Kidney (tissue), 14 donors: ENCODE results near the gene MDM4. TPM values are rescaled to one million over a fixed set of nuclear protein-coding genes. Genes with fewer than 3 reads are reported as not detected.

Experiments
- DNase-seq, 5 donors: peaks; one replicate each; pipeline ENCODE4 v3.0.0-alpha.2; 2013 to 2020
- FAIRE-seq: peaks from 2 replicates; lab custom pipeline; 2012; peaks lifted over from hg19 to GRCh38; lab: Jason Lieb, UNC
- H3K27ac ChIP-seq, 2 donors: one replicate each; pipeline ENCODE4 v1.7.0; 2013; ENCODE audit warnings: low read depth in 2 of 2, low read length in 2 of 2, inconsistent platforms in 1 of 2
- H3K27me3 ChIP-seq: one replicate; pipeline ENCODE4 v1.7.1; 2013; ENCODE audit warnings: low read length, inconsistent platforms; ENCODE audit not compliant: control insufficient read depth, insufficient read depth
- H3K36me3 ChIP-seq, 3 donors: one replicate each; pipeline versions ENCODE4 v1.7.0 to v1.7.1; 2013; ENCODE audit warnings: low read length in 3 of 3, control low read depth in 1 of 3, inconsistent platforms in 1 of 3; ENCODE audit not compliant: insufficient read depth in 3 of 3, control insufficient read depth in 2 of 3
- H3K4me1 ChIP-seq, 3 donors: one replicate each; pipeline versions ENCODE4 v1.7.0 to v1.7.1; 2013; ENCODE audit warnings: low read length in 3 of 3, inconsistent platforms in 1 of 3, low read depth in 1 of 3; ENCODE audit not compliant: control insufficient read depth in 2 of 3, insufficient read depth in 2 of 3
- H3K4me3 ChIP-seq, 3 donors: one replicate each; pipeline versions ENCODE4 v1.7.0 to v1.8.1; 2013; ENCODE audit warnings: low read length in 3 of 3, control low read depth in 1 of 3, inconsistent platforms in 1 of 3
- H3K9ac ChIP-seq, 3 donors: one replicate each; pipeline versions ENCODE4 v1.7.0 to v1.7.1; 2013; ENCODE audit warnings: low read length in 3 of 3, control low read depth in 1 of 3, inconsistent platforms in 1 of 3
- H3K9me3 ChIP-seq, 3 donors: one replicate each; pipeline versions ENCODE4 v1.7.0 to v1.7.1; 2013; ENCODE audit warnings: low read length in 3 of 3, control low read depth in 1 of 3, inconsistent platforms in 1 of 3; ENCODE audit not compliant: control insufficient read depth in 2 of 3, insufficient read depth in 1 of 3
- intact Hi-C: fragments of 100-400 bp; cut with DNase I; formaldehyde crosslinking; loops from one replicate; pipeline ENCODE4 v1.11.1; 2022
- polyA plus RNA-seq: library from polyadenylated mRNA; stranded (reverse); fragments of 350-450 nt; fragmentation: Illumina TruSeq; extraction: RNeasy Lipid Tissue Mini Kit (QIAGEN cat#74804); gene quantifications from one replicate; pipeline ENCODE4 v1.2.3, GENCODE V29; 2014; ENCODE audit warnings: low read depth, low replicate concordance; ENCODE audit not compliant: insufficient read depth
- total RNA-seq: library from RNA; stranded (reverse); fragmentation: NEBNext Ultra II Directional; extraction: Animal tissue kit (Norgen Biotek cat#: 25700); gene quantifications from one replicate; pipeline ENCODE4 v1.2.1, GENCODE V29; 2021
- TF ChIP-seq, protein P1 (sequence below): IDR thresholded peaks from 3 replicates; pipeline ENCODE4 v1.5.1; 2012; ENCODE audit warnings: mild to moderate bottlenecking, moderate library complexity, borderline replicate concordance; ENCODE audit not compliant: insufficient read depth; ENCODE audit errors: extremely low read depth
- donor health status: control.
- donor health status: control.
- donor health status: control.
- donor health status: control.
- donor health status: control.
- donor health status: DM: yes; HTN: yes; CAD: no.
- donor health status: Normal renal cell carcinoma (clear cell type).

Gene MDM4
- total and polyA plus RNA-seq, 2 donors from 2014 or later = 6.3 to 87.9 TPM

DNA sequence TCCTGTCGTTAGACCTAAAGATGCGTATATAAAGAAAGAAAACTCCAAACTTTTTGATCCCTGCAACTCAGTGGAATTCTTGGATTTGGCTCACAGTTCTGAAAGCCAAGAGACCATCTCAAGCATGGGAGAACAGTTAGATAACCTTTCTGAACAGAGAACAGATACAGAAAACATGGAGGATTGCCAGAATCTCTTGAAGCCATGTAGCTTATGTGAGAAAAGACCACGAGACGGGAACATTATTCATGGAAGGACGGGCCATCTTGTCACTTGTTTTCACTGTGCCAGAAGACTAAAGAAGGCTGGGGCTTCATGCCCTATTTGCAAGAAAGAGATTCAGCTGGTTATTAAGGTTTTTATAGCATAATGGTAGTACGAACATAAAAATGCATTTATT is 33.1 kb downstream of the MDM4 start:
- H3K36me3 ChIP-seq = peaks cover 16 to 69% (median 26%) of the 10 kb centered on the region in 3 donors
- no peak for FAIRE-seq
- DNase-seq = no peak

DNA sequence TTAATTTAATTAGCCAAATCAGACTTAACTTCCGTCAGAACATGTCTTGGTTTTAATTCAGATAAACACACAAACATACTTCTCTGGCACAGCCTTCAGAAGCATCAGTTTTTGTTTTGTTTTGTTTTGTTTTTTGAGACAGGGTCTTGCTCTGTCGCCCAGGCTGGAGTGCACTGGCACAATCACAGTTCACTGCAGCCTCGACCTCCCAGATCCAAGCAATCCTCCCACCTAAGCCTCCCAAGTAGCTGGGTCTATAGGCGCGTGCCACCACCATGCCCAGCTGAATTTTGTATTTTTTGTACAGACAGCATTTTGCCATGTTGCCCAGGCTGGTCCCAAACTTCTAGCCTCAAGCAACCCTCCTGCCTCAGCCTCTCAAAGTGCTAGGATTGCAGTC is 34.7 kb downstream of the MDM4 start:
- Histone ChIP-seq H3K36me3 (peaks cover 13 to 62% (median 24%) of the 10 kb centered on the region in 3 donors), H3K9me3 (no peaks in the 10 kb centered on the region), H3K9ac (no peak overlapping the region), H3K27me3 (no peaks in the 10 kb centered on the region), H3K27ac (no peak overlapping the region), H3K4me3 (no peak overlapping the region), H3K4me1 (no peaks in the 10 kb centered on the region)
- intact Hi-C loops = no loop called here
- no peak for FAIRE-seq
- TF ChIP-seq, protein P1, sequence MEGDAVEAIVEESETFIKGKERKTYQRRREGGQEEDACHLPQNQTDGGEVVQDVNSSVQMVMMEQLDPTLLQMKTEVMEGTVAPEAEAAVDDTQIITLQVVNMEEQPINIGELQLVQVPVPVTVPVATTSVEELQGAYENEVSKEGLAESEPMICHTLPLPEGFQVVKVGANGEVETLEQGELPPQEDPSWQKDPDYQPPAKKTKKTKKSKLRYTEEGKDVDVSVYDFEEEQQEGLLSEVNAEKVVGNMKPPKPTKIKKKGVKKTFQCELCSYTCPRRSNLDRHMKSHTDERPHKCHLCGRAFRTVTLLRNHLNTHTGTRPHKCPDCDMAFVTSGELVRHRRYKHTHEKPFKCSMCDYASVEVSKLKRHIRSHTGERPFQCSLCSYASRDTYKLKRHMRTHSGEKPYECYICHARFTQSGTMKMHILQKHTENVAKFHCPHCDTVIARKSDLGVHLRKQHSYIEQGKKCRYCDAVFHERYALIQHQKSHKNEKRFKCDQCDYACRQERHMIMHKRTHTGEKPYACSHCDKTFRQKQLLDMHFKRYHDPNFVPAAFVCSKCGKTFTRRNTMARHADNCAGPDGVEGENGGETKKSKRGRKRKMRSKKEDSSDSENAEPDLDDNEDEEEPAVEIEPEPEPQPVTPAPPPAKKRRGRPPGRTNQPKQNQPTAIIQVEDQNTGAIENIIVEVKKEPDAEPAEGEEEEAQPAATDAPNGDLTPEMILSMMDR = no peak
- DNase-seq = no peak

More for the DNA sequence above, 33.1 kb downstream of the MDM4 start:
- Histone ChIP-seq H3K4me1 (no peaks in the 10 kb centered on the region), H3K4me3 (no peak overlapping the region), H3K9ac (no peak overlapping the region), H3K27me3 (no peaks in the 10 kb centered on the region), H3K27ac (no peak overlapping the region), H3K9me3 (no peaks in the 10 kb centered on the region)
- intact Hi-C loops = no loop called here
- TF ChIP-seq, protein P1 = no peak

DNA sequence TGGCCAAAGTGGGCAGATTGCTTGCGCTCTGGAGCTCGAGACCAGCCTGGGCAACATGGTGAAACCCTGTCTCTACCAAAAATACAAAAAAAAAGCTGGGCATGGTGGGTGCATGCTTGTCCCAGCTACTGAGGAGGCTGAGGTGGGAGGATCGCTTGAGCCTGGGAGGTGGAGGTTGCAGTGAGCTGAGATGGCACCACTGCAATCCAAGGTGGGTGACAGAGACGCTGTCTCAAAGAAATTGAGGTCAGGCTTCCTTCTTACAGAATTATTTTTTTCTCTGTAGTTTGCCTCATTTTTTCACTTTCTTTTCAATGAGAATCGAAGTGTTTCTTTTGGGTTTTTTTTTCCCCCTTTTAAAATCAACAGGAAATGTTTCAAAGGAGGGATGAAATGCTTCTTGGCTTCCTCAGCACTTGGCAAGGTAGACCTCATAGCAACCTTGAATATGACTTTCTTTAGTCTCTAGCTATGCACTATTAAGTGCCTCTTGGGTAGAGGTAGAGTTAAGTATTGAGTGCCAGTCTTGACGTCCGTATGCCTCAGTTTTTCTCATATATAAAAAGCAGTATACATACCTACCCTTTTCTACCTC is 40.3 kb downstream of the MDM4 start:
- peaks cover 0 to 5% (median 0%) of the 10 kb centered on the region in 3 donors for H3K4me1 ChIP-seq
- intact Hi-C loops = no loop called here
- H3K27me3 ChIP-seq = no peaks in the 10 kb centered on the region
- no peak overlapping the region for H3K27ac ChIP-seq
- DNase-seq = no peak
- FAIRE-seq = no peak
- TF ChIP-seq, protein P1 = no peak
- H3K36me3 ChIP-seq = peaks cover 0 to 18% (median under 1%) of the 10 kb centered on the region in 3 donors
- no peak overlapping the region for H3K4me3 ChIP-seq
- no peak overlapping the region for H3K9ac ChIP-seq
- no peaks in the 10 kb centered on the region for H3K9me3 ChIP-seq
